BJ (cell line): ENCODE results near the gene ZNF787. TPM values are rescaled to one million over a fixed set of nuclear protein-coding genes. Genes with fewer than 3 reads are reported as not detected.
"Not testable (repeated sequence)": the region's sequence is repeated elsewhere in the genome, so short reads cannot be mapped to it uniquely, and the experiment has no call there.

Source experiments
- CTCF ChIA-PET: fragments of 350-600 bp; formaldehyde crosslinking; extraction: SDS; loops from one replicate; lab custom pipeline; 2021; ENCODE audit warnings: antibody characterized with exemption, inconsistent platforms; lab: Yijun Ruan, JAX
- POLR2A ChIA-PET: fragments of 300-600 bp; sonication (Branson Sonifier 250); formaldehyde crosslinking; extraction: SDS; loops from one replicate; lab custom pipeline; 2021; ENCODE audit warnings: antibody characterized with exemption; lab: Charles Lee
- DNase-seq: peaks from one replicate; pipeline ENCODE4 v3.0.0-alpha.2; 2011; ENCODE audit warnings: low read depth
- H3K27me3 ChIP-seq: 2 replicates; pipeline ENCODE4 v1.6.0; 2011; ENCODE audit warnings: low read length; ENCODE audit not compliant: control insufficient read depth, insufficient read depth
- H3K36me3 ChIP-seq: 2 replicates; pipeline ENCODE4 v1.5.1; 2011; ENCODE audit warnings: low read length; ENCODE audit not compliant: control insufficient read depth, insufficient read depth
- H3K4me3 ChIP-seq: 2 replicates; pipeline ENCODE4 v1.5.1; 2011; ENCODE audit warnings: low read depth, mild to moderate bottlenecking, control low read depth, low read length
- polyA plus RNA-seq: library from polyadenylated mRNA; depleted of rRNA; stranded (reverse); fragments of >200 nt; gene quantifications from 2 replicates; pipeline ENCODE4 v1.2.3, GENCODE V29; 2011
- TF ChIP-seq, protein P1 (sequence below): IDR thresholded peaks from 2 replicates; pipeline ENCODE4 v1.5.1; 2011; ENCODE audit warnings: low read depth, mild to moderate bottlenecking, control low read depth, inconsistent platforms, low read length, moderate library complexity; ENCODE audit not compliant: insufficient read depth

Gene ZNF787
- polyA plus RNA-seq, 1 experiment, result 9.8 TPM

DNA sequence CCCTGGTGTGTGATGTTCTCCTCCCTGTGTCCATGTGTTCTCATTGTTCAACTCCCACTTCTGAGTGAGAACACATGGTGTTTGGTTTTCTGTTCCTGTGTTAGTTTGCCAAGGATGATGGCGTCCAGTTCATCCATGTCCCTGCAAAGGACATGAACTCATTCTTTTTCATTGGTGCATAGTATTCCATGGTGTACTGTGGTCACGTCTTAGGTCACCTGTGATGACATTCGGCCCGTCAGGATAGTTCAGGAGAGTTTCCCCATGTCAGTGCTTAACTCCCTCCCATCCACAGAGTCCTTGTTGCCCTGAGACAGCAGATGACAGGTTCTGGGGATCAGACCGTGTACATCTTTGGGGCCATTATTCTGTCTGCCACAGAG is 28.6 kb upstream of the ZNF787 start:
- Histone ChIP-seq H3K36me3 (peaks cover 10% of the 10 kb centered on the region), H3K4me3 (no peak overlapping the region), H3K27me3 (no peaks in the 10 kb centered on the region)
- CTCF ChIA-PET, result no interaction called here
- TF ChIP-seq, protein P1, sequence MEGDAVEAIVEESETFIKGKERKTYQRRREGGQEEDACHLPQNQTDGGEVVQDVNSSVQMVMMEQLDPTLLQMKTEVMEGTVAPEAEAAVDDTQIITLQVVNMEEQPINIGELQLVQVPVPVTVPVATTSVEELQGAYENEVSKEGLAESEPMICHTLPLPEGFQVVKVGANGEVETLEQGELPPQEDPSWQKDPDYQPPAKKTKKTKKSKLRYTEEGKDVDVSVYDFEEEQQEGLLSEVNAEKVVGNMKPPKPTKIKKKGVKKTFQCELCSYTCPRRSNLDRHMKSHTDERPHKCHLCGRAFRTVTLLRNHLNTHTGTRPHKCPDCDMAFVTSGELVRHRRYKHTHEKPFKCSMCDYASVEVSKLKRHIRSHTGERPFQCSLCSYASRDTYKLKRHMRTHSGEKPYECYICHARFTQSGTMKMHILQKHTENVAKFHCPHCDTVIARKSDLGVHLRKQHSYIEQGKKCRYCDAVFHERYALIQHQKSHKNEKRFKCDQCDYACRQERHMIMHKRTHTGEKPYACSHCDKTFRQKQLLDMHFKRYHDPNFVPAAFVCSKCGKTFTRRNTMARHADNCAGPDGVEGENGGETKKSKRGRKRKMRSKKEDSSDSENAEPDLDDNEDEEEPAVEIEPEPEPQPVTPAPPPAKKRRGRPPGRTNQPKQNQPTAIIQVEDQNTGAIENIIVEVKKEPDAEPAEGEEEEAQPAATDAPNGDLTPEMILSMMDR, result no peak
- no peak for DNase-seq
- POLR2A ChIA-PET, result no interaction called here

DNA sequence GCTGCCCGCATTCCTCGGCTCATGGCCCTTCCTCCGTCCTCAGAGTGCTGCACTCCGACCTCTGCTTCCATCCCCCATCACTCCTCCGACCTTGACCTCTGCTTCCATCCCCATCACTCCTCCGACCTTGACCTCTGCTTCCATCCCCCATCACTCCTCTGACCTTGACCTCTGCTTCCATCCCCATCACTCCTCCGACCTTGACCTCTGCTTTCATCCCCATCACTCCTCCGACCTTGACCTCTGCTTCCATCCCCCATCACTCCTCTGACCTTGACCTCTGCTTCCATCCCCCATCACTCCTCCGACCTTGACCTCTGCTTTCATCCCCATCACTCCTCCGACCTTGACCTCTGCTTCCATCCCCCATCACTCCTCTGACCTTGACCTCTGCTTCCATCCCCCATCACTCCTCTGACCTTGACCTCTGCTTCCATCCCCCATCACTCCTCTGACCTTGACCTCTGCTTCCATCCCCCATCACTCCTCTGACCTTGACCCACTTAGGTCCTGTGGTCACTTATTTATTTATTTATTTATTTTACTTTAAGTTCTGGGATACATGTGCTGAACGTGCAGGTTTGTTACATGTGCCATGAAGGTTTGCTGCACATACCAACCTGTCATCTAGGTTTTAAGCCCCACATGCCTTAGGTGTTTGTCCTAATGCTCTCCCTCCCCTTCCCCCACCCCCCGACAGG is 28.0 kb upstream of the ZNF787 start:
- H3K4me3 ChIP-seq, H3K27me3 ChIP-seq, DNase-seq, H3K36me3 ChIP-seq, POLR2A ChIA-PET, CTCF ChIA-PET: not testable (repeated sequence)

GRCh38 chr19:56148096-56148495 is 27.0 kb upstream of the ZNF787 start:
- H3K36me3 ChIP-seq, result peaks cover 6% of the 10 kb centered on the region
- CTCF ChIA-PET, result no interaction called here
- TF ChIP-seq, protein P1, result no peak
- DNase-seq, result no peak
- H3K27me3 ChIP-seq, result no peaks in the 10 kb centered on the region
- H3K4me3 ChIP-seq, result no peak overlapping the region
- POLR2A ChIA-PET, result no interaction called here

DNA sequence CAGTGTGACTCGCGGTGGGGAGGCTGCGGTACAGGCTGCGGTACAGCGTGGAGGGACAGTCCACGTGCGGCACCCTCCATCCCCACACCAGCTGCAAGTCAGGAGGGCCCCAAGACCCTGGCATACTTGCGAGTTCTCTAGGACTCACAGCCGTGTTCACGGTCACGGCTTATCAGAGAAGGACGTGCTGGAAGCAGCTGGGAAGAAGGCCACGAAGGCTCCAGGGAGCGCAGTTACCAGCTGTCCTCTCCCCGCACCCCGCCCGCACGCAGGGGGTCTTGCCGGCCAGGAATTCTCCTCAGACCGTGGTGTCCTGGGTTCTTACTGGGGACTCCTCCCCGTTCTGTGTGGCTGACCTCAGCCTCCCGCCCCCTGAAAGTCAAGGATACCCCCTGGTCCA is 26.2 kb upstream of the ZNF787 start:
- Histone ChIP-seq H3K36me3 (peaks cover 9% of the 10 kb centered on the region), H3K4me3 (no peak overlapping the region), H3K27me3 (no peaks in the 10 kb centered on the region)
- ChIA-PET POLR2A (no interaction called here), CTCF (no interaction called here)
- DNase-seq, result no peak
- TF ChIP-seq, protein P1, result no peak

GRCh38 chr19:56146904-56147303 is 25.8 kb upstream of the ZNF787 start:
- CTCF ChIA-PET, result no interaction called here
- H3K36me3 ChIP-seq, result peaks cover 9% of the 10 kb centered on the region
- no peak overlapping the region for H3K4me3 ChIP-seq
- POLR2A ChIA-PET, result no interaction called here
- no peaks in the 10 kb centered on the region for H3K27me3 ChIP-seq
- DNase-seq, result no peak
- TF ChIP-seq, protein P1, result no peak

GRCh38 chr19:56145698-56146097 is 24.6 kb upstream of the ZNF787 start:
- POLR2A ChIA-PET, result no interaction called here
- no peak for DNase-seq
- no peaks in the 10 kb centered on the region for H3K27me3 ChIP-seq
- no peak overlapping the region for H3K4me3 ChIP-seq
- CTCF ChIA-PET, result interaction anchor here (1.2 kb wide), 1 partner anchor 12 kb away, joined by 3 read pairs; no protein-coding TSS in a partner anchor
- peaks cover 9% of the 10 kb centered on the region for H3K36me3 ChIP-seq
- TF ChIP-seq, protein P1, result no peak
